Omental fat pad (tissue), 4 donors: Measurements from ENCODE around the gene TTLL5. TPM values are rescaled to one million over a fixed set of nuclear protein-coding genes. Genes with fewer than 3 reads are reported as not detected.

Experiments used
- ATAC-seq: fragments of 150-250 bp; one replicate; pipeline ENCODE4 v1.9.1; 2016; ENCODE audit warnings: mild to moderate bottlenecking, moderate library complexity; ENCODE audit not compliant: low FRiP score
- DNase-seq: peaks from one replicate; pipeline ENCODE4 v3.0.0-alpha.2; 2019; ENCODE audit warnings: low spot score
- CTCF ChIP-seq, 3 donors: fragments of 450-650 bp; IDR thresholded peaks; one replicate each; pipeline ENCODE4 v1.5.1; 2016 to 2017; ENCODE audit warnings: antibody characterized with exemption in 3 of 3, mild to moderate bottlenecking in 3 of 3, moderate library complexity in 2 of 3
- total RNA-seq, 4 donors: library from RNA; depleted of rRNA; stranded (reverse); fragments of >200 nt; gene quantifications; one replicate each; pipeline ENCODE4 v1.1.0, GENCODE V29; 2016

Gene TTLL5
- total RNA-seq, 4 donors from 2014 or later = 17.3 to 28.2 (median 22.2) TPM

- ATAC-seq (no peak), DNase-seq (no peak)
- TF ChIP-seq CTCF (IDR thresholded peaks at IDR 0.05) = no peak
Measured at GRCh38 chr14:75941030-75941429, 280.0 kb downstream of the TTLL5 start.

GRCh38 chr14:75944607-75945241 is 283.7 kb downstream of the TTLL5 start:
- no peak for TF ChIP-seq CTCF (IDR thresholded peaks at IDR 0.05)
- DNase-seq = no peak
- ATAC-seq = no peak

GRCh38 chr14:75946785-75947184 is 285.7 kb downstream of the TTLL5 start:
- DNase-seq (no peak), ATAC-seq (no peak)
- TF ChIP-seq CTCF (IDR thresholded peaks at IDR 0.05) = no peak

DNA sequence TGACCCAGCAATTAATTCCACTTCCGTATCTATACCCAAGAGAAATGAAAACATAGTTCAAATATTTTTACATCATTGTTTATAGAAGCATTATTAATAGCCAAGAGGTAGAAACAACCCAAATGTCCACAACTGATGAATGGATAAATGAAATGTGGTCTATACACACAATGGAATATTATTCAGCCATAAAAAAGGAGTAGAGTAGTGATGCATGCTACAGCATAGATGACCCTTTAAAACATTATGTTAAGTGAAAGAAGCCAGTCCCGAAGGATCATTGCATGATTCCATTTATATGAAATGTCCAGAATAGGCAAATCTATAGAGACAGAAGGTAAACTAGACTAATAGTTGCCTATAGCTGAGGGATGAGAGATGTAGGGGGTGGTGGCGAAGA is 291.4 kb downstream of the TTLL5 start:
- no peak for TF ChIP-seq CTCF (IDR thresholded peaks at IDR 0.05)
- DNase-seq (no peak), ATAC-seq (no peak)

GRCh38 chr14:75959031-75959430 is 298.0 kb downstream of the TTLL5 start:
- ATAC-seq (no peak), DNase-seq (no peak)
- no peak for TF ChIP-seq CTCF (IDR thresholded peaks at IDR 0.05)

DNA sequence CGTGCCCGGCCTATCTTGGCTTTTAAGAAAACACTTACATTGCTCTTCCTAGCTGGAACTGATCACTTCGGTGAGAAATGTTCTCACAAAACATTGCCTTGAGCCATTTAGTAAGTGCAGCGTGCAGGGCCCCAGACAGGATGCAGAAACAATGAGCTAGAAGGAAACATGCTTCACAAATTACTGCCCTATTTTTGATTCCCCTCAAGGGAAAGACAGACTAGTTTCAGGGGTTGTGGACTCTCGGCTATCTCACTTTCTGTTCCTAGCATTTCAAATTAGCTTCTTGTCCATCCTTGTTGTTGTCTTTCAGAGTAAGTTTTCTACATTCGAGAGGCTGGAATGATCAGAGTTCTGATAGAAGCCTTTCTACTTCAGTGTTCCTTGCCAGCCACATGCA is 299.2 kb downstream of the TTLL5 start:
- DNase-seq (no peak), ATAC-seq (no peak)
- no peak for TF ChIP-seq CTCF (IDR thresholded peaks at IDR 0.05)

DNA sequence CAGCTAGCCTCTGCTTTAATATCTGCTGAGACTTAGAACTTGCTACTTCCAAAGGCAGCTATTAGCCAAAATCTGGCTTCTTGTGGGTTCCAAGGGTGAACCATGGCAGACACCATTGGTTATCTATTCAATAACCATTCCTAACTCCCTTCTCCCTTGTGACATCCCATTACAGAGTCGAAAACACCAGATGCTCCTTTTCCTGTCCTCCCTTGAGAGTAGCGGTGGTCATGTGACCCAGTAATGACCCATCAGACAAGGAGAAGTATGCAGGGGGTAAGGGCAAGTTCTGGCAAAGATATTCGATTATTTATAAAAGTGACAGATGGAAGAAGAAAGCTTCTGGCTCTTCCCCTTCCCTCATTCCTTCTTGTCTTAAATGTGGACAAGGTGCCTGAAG is 300.6 kb downstream of the TTLL5 start:
- no peak for DNase-seq
- TF ChIP-seq CTCF (IDR thresholded peaks at IDR 0.05) = no peak
- ATAC-seq = no peak
